HEK293 (cell line): ENCODE measurements around the gene ACTN4.

Source experiments
- CTCF ChIA-PET: fragments of 350-600 bp; formaldehyde crosslinking; extraction: SDS; loops from one replicate; lab custom pipeline; 2021; ENCODE audit warnings: antibody characterized with exemption; lab: Yijun Ruan, JAX
- POLR2A ChIA-PET: fragments of 300-600 bp; formaldehyde crosslinking; extraction: SDS; loops from one replicate; lab custom pipeline; 2020; ENCODE audit warnings: antibody characterized with exemption, inconsistent platforms; lab: Yijun Ruan, JAX
- H3K27ac ChIP-seq: fragments of 200-500 bp; sonication (Bioruptor generic); 2 replicates; pipeline ENCODE4 v1.5.1; 2014; ENCODE audit warnings: low read depth, low read length, control low read depth, inconsistent platforms; ENCODE audit errors: extremely low read depth
- H3K36me3 ChIP-seq, 2 experiments: fragments of 200-500 bp in 1 of 2; sonication (Bioruptor generic) in 1 of 2; 1 replicate in 1 of 2; 2 replicates in 1 of 2; pipeline ENCODE4 v1.5.1; 2014 to 2017; ENCODE audit warnings: inconsistent platforms in 2 of 2, low read length in 2 of 2; ENCODE audit not compliant: control insufficient read depth in 2 of 2, insufficient read depth in 1 of 2
- H3K4me1 ChIP-seq: fragments of 200-500 bp; sonication (Bioruptor generic); 2 replicates; pipeline ENCODE4 v1.5.1; 2014; ENCODE audit warnings: mild to moderate bottlenecking, low read length, inconsistent platforms; ENCODE audit not compliant: control insufficient read depth, insufficient read depth
- H3K4me3 ChIP-seq: 2 replicates; pipeline ENCODE4 v1.5.1; 2011; ENCODE audit warnings: low read depth, mild to moderate bottlenecking, control low read depth, low read length, moderate library complexity
- H3K9me3 ChIP-seq: fragments of 200-500 bp; sonication (Bioruptor generic); 2 replicates; pipeline ENCODE4 v1.5.1; 2014; ENCODE audit warnings: low read depth, low read length, inconsistent platforms; ENCODE audit not compliant: control insufficient read depth, insufficient read depth
- IKZF3 ChIP-seq: fragments of 450-650 bp; IDR thresholded peaks from 2 replicates; pipeline ENCODE4 v1.5.0; 2018; ENCODE audit warnings: missing biosample characterization, mild to moderate bottlenecking, missing genetic modification characterization, moderate library complexity
- KLF7 ChIP-seq: fragments of 450-650 bp; formaldehyde crosslinking; IDR thresholded peaks from 2 replicates; pipeline ENCODE4 v1.5.1; 2016; ENCODE audit warnings: missing biosample characterization, missing genetic modification characterization, borderline replicate concordance
- SETDB1 ChIP-seq: IDR thresholded peaks from one replicate; pipeline ENCODE4 v1.6.1; 2017; ENCODE audit warnings: mild to moderate bottlenecking, low read length, moderate library complexity, mixed read lengths; ENCODE audit not compliant: insufficient read length
- WT1 ChIP-seq: fragments of 450-650 bp; formaldehyde crosslinking; IDR thresholded peaks from 2 replicates; pipeline ENCODE4 v1.5.1; 2016; ENCODE audit warnings: missing biosample characterization, missing genetic modification characterization
- ZBTB17 ChIP-seq: fragments of 450-650 bp; formaldehyde crosslinking; IDR thresholded peaks from 2 replicates; pipeline ENCODE4 v1.5.1; 2016; ENCODE audit warnings: missing biosample characterization, missing genetic modification characterization
- ZBTB8A ChIP-seq: fragments of 450-650 bp; formaldehyde crosslinking; IDR thresholded peaks from 2 replicates; pipeline ENCODE4 v1.5.1; 2016; ENCODE audit warnings: missing biosample characterization, missing genetic modification characterization
- ZFP41 ChIP-seq: fragments of 450-650 bp; formaldehyde crosslinking; IDR thresholded peaks from 2 replicates; pipeline ENCODE4 v1.5.1; 2016; ENCODE audit warnings: missing biosample characterization, missing genetic modification characterization, borderline replicate concordance
- ZNF10 ChIP-seq: fragments of 450-650 bp; formaldehyde crosslinking; IDR thresholded peaks from 2 replicates; pipeline ENCODE4 v1.5.1; 2017; ENCODE audit warnings: missing biosample characterization, missing genetic modification characterization
- ZNF23 ChIP-seq: fragments of 450-650 bp; formaldehyde crosslinking; IDR thresholded peaks from 2 replicates; pipeline ENCODE4 v1.5.1; 2016; ENCODE audit warnings: missing biosample characterization, missing genetic modification characterization, borderline replicate concordance
- ZNF239 ChIP-seq: fragments of 450-650 bp; formaldehyde crosslinking; IDR thresholded peaks from 2 replicates; pipeline ENCODE4 v1.5.1; 2016; ENCODE audit warnings: missing biosample characterization, missing genetic modification characterization
- ZNF248 ChIP-seq: fragments of 450-650 bp; formaldehyde crosslinking; IDR thresholded peaks from 2 replicates; pipeline ENCODE4 v1.5.1; 2017; ENCODE audit warnings: missing biosample characterization, missing genetic modification characterization
- ZNF274 ChIP-seq, 2 experiments: fragments of 200-500 bp in 1 of 2; fragments of 450-650 bp in 1 of 2; sonication (Bioruptor generic) in 1 of 2; formaldehyde crosslinking in 1 of 2; IDR thresholded peaks; 2 replicates each; pipeline versions ENCODE4 v1.5.1 to v1.6.1; 2014 to 2016; ENCODE audit warnings: borderline replicate concordance in 1 of 2, inconsistent platforms in 1 of 2, low read length in 1 of 2, missing biosample characterization in 1 of 2, missing genetic modification characterization in 1 of 2
- ZNF311 ChIP-seq: fragments of 450-650 bp; formaldehyde crosslinking; IDR thresholded peaks from 2 replicates; pipeline ENCODE4 v1.5.1; 2017; ENCODE audit warnings: missing biosample characterization, missing genetic modification characterization, borderline replicate concordance
- ZNF391 ChIP-seq: fragments of 450-650 bp; formaldehyde crosslinking; IDR thresholded peaks from 2 replicates; pipeline ENCODE4 v1.5.1; 2016; ENCODE audit warnings: low read depth, missing biosample characterization, missing genetic modification characterization, borderline replicate concordance
- ZNF529 ChIP-seq: fragments of 450-650 bp; formaldehyde crosslinking; IDR thresholded peaks from 2 replicates; pipeline ENCODE4 v1.5.1; 2017; ENCODE audit warnings: missing genetic modification characterization, missing biosample characterization; ENCODE audit not compliant: insufficient replicate concordance
- ZNF571 ChIP-seq: fragments of 450-650 bp; formaldehyde crosslinking; IDR thresholded peaks from 2 replicates; pipeline ENCODE4 v1.5.0; 2017; ENCODE audit warnings: missing biosample characterization, missing genetic modification characterization
- ZNF596 ChIP-seq: fragments of 450-650 bp; IDR thresholded peaks from 2 replicates; pipeline ENCODE4 v1.5.0; 2018; ENCODE audit warnings: missing biosample characterization, mild to moderate bottlenecking, missing genetic modification characterization, moderate library complexity
- ZNF76 ChIP-seq: fragments of 450-650 bp; formaldehyde crosslinking; IDR thresholded peaks from 2 replicates; pipeline ENCODE4; 2016; ENCODE audit warnings: low read depth, missing biosample characterization, missing genetic modification characterization, borderline replicate concordance
- ZNF776 ChIP-seq: fragments of 450-650 bp; formaldehyde crosslinking; IDR thresholded peaks from 2 replicates; pipeline ENCODE4 v1.5.0; 2017; ENCODE audit warnings: missing biosample characterization, missing genetic modification characterization, borderline replicate concordance
- ZNF792 ChIP-seq: fragments of 450-650 bp; formaldehyde crosslinking; IDR thresholded peaks from 2 replicates; pipeline ENCODE4 v1.5.1; 2016; ENCODE audit warnings: missing biosample characterization, missing genetic modification characterization
- ZXDB ChIP-seq: fragments of 450-650 bp; formaldehyde crosslinking; IDR thresholded peaks from 2 replicates; pipeline ENCODE4 v1.5.1; 2016; ENCODE audit warnings: missing biosample characterization, missing genetic modification characterization
- TF ChIP-seq, protein P1 (sequence below): IDR thresholded peaks from 2 replicates; pipeline ENCODE4 v1.6.1; 2011; ENCODE audit warnings: mild to moderate bottlenecking, low read depth, low read length, borderline replicate concordance
- TF ChIP-seq, protein P2 (sequence below): fragments of 450-650 bp; formaldehyde crosslinking; IDR thresholded peaks from 2 replicates; pipeline ENCODE4 v1.5.1; 2016; ENCODE audit warnings: missing biosample characterization, missing genetic modification characterization
- TF ChIP-seq, protein P3 (sequence below): fragments of 450-650 bp; formaldehyde crosslinking; IDR thresholded peaks from 2 replicates; pipeline ENCODE4 v1.5.1; 2016; ENCODE audit warnings: missing biosample characterization, missing genetic modification characterization
- TF ChIP-seq, protein P4 (sequence below): fragments of 450-650 bp; formaldehyde crosslinking; IDR thresholded peaks from 2 replicates; pipeline ENCODE4 v1.5.1; 2016; ENCODE audit warnings: missing biosample characterization, missing genetic modification characterization, borderline replicate concordance

The ACTN4 gene

DNA sequence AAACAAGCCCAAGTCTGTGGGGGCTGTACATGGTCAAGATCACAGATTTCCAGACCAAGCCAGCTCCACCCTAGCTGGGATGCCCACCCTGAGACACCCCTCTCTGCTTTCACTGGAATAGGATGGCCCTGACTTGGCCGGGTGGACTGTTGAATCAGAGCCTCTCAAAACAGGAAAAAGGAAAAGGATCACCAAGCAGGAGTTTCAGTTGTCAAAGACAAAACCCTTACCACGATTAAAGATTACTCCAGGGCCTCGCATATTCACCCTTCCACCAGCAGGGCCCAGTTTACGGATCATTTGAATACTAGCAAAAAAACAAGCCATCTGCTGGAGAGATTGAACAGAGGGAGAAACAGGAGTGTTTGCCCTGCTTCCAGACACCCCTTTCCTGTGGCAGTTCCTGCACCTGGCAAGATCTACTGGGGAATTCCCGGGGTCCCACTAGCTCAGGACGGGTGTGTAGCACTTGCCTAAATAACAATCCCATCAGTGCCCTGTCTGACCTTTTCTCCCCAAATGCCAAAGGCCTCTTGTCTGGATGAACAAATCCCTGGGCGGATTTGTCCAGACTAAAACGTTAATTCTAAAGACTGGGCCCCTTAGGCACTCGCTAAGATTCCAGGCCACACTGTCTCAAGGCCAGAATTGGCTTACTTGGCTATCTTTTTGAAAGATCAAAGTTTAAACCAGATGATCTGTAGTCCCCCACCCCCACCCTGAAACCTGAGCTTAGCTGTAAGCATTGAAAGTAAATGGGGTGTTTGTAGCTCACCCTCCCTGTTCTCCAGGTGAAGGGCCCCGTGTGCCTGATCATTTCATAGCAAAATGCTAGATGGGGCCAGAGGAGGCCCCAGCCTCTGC is 38.4 kb downstream of the ACTN4 start:
- H3K27ac ChIP-seq, result peak overlapping the region; percentile 98
- TF ChIP-seq ZNF391 (tag by site-specific recombination) (no peak), ZNF529 (tag by site-specific recombination) (no peak), ZNF239 (tag by site-specific recombination) (no peak), KLF7 (no peak), ZNF571 (tag by site-specific recombination) (no peak), ZXDB (tag by site-specific recombination) (0 out of 2 replicates have a peak, but pooled peaks have one; percentile 20), ZBTB17 (peak; percentile 26; the same call in 1 of the 2 replicates), SETDB1 (no peak), ZFP41 (tag by site-specific recombination) (no peak), WT1 (peak; percentile 61), ZNF776 (no peak), ZNF311 (tag by site-specific recombination) (no peak), ZNF10 (tag by site-specific recombination) (0 out of 2 replicates have a peak, but pooled peaks have one; percentile 22), ZNF76 (tag by site-specific recombination) (no peak), ZNF792 (no peak), IKZF3 (tag by site-specific recombination) (peak; percentile 64), ZNF23 (tag by site-specific recombination) (no peak), ZBTB8A (tag by site-specific recombination) (no peak; the same call in 1 of the 2 replicates), ZNF596 (no peak), ZNF274 (IDR thresholded peaks at IDR 0.05; ENCODE audit: low read length) (no peak), ZNF274 (tag by site-specific recombination; IDR thresholded peaks at IDR 0.05; ENCODE audit: borderline replicate concordance) (no peak), ZNF248 (tag by site-specific recombination) (no peak)
- TF ChIP-seq, protein P1, sequence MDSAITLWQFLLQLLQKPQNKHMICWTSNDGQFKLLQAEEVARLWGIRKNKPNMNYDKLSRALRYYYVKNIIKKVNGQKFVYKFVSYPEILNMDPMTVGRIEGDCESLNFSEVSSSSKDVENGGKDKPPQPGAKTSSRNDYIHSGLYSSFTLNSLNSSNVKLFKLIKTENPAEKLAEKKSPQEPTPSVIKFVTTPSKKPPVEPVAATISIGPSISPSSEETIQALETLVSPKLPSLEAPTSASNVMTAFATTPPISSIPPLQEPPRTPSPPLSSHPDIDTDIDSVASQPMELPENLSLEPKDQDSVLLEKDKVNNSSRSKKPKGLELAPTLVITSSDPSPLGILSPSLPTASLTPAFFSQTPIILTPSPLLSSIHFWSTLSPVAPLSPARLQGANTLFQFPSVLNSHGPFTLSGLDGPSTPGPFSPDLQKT, result no peak
- TF ChIP-seq, protein P2, sequence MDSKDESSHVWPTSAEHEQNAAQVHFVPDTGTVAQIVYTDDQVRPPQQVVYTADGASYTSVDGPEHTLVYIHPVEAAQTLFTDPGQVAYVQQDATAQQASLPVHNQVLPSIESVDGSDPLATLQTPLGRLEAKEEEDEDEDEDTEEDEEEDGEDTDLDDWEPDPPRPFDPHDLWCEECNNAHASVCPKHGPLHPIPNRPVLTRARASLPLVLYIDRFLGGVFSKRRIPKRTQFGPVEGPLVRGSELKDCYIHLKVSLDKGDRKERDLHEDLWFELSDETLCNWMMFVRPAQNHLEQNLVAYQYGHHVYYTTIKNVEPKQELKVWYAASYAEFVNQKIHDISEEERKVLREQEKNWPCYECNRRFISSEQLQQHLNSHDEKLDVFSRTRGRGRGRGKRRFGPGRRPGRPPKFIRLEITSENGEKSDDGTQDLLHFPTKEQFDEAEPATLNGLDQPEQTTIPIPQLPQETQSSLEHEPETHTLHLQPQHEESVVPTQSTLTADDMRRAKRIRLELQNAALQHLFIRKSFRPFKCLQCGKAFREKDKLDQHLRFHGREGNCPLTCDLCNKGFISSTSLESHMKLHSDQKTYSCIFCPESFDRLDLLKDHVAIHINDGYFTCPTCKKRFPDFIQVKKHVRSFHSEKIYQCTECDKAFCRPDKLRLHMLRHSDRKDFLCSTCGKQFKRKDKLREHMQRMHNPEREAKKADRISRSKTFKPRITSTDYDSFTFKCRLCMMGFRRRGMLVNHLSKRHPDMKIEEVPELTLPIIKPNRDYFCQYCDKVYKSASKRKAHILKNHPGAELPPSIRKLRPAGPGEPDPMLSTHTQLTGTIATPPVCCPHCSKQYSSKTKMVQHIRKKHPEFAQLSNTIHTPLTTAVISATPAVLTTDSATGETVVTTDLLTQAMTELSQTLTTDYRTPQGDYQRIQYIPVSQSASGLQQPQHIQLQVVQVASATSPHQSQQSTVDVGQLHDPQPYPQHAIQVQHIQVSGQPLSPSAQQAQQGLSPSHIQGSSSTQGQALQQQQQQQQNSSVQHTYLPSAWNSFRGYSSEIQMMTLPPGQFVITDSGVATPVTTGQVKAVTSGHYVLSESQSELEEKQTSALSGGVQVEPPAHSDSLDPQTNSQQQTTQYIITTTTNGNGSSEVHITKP, result peak; percentile 95
- TF ChIP-seq, protein P3, sequence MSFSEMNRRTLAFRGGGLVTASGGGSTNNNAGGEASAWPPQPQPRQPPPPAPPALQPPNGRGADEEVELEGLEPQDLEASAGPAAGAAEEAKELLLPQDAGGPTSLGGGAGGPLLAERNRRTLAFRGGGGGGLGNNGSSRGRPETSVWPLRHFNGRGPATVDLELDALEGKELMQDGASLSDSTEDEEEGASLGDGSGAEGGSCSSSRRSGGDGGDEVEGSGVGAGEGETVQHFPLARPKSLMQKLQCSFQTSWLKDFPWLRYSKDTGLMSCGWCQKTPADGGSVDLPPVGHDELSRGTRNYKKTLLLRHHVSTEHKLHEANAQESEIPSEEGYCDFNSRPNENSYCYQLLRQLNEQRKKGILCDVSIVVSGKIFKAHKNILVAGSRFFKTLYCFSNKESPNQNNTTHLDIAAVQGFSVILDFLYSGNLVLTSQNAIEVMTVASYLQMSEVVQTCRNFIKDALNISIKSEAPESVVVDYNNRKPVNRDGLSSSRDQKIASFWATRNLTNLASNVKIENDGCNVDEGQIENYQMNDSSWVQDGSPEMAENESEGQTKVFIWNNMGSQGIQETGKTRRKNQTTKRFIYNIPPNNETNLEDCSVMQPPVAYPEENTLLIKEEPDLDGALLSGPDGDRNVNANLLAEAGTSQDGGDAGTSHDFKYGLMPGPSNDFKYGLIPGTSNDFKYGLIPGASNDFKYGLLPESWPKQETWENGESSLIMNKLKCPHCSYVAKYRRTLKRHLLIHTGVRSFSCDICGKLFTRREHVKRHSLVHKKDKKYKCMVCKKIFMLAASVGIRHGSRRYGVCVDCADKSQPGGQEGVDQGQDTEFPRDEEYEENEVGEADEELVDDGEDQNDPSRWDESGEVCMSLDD (tag by site-specific recombination), result no peak
- TF ChIP-seq, protein P4, sequence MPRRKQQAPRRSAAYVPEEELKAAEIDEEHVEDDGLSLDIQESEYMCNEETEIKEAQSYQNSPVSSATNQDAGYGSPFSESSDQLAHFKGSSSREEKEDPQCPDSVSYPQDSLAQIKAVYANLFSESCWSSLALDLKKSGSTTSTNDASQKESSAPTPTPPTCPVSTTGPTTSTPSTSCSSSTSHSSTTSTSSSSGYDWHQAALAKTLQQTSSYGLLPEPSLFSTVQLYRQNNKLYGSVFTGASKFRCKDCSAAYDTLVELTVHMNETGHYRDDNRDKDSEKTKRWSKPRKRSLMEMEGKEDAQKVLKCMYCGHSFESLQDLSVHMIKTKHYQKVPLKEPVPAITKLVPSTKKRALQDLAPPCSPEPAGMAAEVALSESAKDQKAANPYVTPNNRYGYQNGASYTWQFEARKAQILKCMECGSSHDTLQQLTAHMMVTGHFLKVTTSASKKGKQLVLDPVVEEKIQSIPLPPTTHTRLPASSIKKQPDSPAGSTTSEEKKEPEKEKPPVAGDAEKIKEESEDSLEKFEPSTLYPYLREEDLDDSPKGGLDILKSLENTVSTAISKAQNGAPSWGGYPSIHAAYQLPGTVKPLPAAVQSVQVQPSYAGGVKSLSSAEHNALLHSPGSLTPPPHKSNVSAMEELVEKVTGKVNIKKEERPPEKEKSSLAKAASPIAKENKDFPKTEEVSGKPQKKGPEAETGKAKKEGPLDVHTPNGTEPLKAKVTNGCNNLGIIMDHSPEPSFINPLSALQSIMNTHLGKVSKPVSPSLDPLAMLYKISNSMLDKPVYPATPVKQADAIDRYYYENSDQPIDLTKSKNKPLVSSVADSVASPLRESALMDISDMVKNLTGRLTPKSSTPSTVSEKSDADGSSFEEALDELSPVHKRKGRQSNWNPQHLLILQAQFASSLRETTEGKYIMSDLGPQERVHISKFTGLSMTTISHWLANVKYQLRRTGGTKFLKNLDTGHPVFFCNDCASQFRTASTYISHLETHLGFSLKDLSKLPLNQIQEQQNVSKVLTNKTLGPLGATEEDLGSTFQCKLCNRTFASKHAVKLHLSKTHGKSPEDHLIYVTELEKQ (tag by site-specific recombination), result no peak

More for the DNA sequence above, 38.4 kb downstream of the ACTN4 start:
- H3K36me3 ChIP-seq, result peaks cover 3 to 21% of the 10 kb centered on the region in 2 experiments
- H3K9me3 ChIP-seq, result no peaks in the 10 kb centered on the region
- H3K4me1 ChIP-seq, result peaks cover 41% of the 10 kb centered on the region
- no peak overlapping the region for H3K4me3 ChIP-seq
- ChIA-PET POLR2A (interaction anchor here (0.5 to 1.7 kb wide), 7 partner anchors 19 to 1735 kb away, joined by 3 to 19 read pairs (median 5); partner anchors contain the start of gene ACTN4), CTCF (interaction anchor here (0.5 to 1.5 kb wide), 15 partner anchors 10 to 350 kb away, joined by 3 to 8 read pairs (median 4); partner anchors contain the start of gene CATSPERG)
